GM21529 (cell line): ENCODE results near the gene HSD11B2.

Source experiments
- ATAC-seq: cut with Tn5 transposase; IDR thresholded peaks from one replicate; pipeline ENCODE4 v1.9.1; 2021; ENCODE audit not compliant: unreplicated experiment

The HSD11B2 gene

GRCh38 chr16:67396159-67397035, 34.5 kb upstream of the HSD11B2 start:
- ATAC-seq = no peak

GRCh38 chr16:67397036-67397801, 33.7 kb upstream of the HSD11B2 start:
- ATAC-seq = no peak

DNA sequence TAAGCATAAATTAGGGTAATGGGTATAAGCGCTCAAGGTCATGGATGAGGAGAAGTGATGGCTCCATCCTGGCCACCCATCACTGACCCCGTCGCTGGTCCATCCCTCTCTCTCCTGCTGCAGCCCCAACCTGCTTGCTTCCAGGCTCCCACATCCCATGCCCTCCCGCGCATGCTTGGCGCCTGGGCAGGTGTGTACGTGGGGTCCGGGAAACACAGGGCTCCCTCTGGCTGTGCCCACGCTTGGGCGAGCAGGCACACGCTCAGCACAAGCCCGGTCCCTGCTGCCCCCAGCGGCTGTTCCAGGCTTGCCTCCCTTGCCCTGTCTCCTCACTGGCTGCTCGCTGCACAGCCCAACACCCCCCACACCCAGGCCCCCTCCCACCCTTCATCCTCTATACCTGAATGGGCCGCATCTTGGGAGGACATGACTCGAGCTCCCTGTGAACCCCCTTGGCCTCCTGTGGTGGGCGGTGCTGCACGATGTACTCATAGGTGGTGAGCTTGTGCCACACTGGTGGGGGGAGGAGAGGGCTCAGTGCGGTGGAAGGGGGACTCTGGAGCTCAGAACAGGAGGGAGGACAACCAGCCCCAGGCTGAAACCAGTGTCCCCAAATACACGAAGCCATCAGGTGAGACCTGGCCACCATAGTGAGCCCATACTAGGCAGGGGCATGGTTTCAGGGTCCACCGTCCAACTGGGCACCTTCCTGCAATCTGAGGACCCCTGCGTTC, 32.9 kb upstream of the HSD11B2 start:
- no peak for ATAC-seq

DNA sequence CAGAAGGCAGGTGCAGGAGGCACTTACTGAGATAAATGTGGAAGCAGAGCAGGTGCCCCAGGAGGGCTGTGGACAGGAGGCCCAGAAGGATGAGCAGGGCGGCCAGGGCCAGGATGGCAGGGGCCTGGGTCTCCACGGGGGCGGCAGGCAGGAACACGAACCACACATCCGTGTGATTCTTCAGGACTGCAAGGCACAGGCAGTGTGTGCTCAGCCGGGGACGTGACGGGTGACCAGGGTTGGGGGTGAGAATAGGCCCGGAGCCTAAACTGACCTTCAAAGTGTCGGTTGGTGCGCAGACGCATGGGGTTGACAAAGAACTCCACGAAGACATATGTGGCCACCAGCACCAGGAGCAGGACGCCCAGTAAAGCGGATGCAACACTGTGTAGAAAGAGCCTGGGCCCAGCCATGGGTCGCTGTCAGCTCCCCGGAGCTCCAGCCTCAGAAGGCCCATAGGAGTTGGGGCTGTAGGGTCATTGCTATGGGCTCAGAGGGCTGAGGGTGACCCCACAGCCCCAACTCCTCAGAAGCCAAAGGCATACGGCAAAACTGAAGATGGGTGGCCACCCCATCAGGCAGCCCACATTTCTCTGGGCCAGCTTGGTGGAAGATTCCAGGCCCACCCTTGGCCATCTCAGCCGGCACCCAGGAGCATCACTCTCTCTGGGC, 32.2 kb upstream of the HSD11B2 start:
- no peak for ATAC-seq

- ATAC-seq = no peak
Measured at GRCh38 chr16:67399218-67399733, 31.6 kb upstream of the HSD11B2 start.

- ATAC-seq = no peak
Measured at GRCh38 chr16:67399749-67400704, 30.9 kb upstream of the HSD11B2 start.

GRCh38 chr16:67400901-67401300, 30.0 kb upstream of the HSD11B2 start:
- ATAC-seq = no peak

GRCh38 chr16:67403976-67404555, 26.9 kb upstream of the HSD11B2 start:
- no peak for ATAC-seq

DNA sequence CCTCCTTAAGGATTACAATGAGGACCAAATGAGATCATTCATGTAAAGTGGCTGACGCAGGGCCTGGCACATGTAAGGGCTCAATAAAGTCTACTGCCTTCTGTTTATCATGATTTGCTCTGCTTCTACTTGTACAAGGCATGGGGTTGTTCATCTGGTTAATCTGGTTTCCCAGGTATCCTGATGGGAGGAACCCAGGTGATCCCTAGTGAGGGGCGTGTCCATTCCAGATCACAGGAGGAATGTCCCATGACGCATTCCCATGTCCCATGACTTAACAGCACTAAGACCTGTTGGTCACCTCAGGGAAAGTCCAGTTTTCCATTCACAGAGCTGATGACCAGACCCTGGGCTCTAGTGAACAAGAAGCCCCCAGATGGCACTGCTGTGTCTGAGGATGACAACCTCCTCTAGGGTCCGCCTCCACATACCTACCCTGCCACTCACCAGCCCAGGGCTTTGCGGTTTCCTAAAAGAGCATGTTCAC, 26.1 kb upstream of the HSD11B2 start:
- ATAC-seq = no peak

GRCh38 chr16:67405336-67405735, 25.6 kb upstream of the HSD11B2 start:
- ATAC-seq = no peak

GRCh38 chr16:67406111-67406971, 24.6 kb upstream of the HSD11B2 start:
- ATAC-seq = no peak

DNA sequence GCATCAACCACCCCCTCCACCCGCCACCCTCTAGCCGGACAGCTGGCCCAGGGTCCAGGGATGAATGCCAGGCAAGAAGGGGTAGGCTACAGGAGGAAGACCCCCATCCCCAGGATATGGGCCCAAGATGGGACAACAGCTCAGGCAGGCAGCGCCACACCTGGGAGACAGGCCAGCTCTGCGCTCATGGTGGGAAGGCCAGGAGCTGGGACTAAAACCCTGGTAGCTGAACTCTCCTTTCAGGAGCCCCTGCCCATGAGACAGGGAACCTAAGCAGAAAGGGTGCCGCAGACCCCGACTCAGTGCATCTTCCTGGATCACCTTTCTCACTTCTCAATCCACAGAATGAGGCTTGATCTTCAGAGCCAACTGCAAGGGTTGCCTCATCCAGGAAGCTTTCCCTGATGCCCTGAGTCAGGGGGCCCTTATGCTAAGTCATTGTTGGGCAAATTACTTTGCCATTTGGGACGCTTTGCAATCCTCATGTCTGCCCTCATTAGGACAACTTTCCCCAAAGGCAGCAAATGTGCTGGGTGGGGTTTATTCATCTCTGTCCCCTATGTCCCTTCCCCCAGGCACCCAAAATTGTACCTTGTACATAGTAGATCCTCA, 23.6 kb upstream of the HSD11B2 start:
- ATAC-seq = no peak

- ATAC-seq = no peak
Measured at GRCh38 chr16:67407788-67408452, 23.0 kb upstream of the HSD11B2 start.

DNA sequence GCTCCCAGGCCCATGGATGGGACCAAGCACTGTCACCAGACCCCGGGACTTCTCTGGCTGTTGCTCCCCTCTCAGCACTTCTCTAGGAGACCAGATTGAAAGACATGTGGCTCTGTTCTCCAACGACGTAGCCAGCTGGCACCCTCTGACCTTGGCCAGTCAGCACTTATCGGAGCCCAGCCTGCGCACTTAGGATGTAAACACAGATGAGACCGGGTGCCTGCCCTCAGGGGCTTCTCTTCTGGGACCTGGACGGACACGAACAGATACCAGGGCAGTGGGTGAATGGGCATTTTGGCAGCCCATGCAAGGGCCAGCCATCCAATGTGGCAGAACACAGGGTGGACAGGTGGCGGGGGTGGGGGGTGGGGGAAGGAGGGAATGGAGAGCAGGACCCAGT, 21.3 kb upstream of the HSD11B2 start:
- ATAC-seq = no peak

DNA sequence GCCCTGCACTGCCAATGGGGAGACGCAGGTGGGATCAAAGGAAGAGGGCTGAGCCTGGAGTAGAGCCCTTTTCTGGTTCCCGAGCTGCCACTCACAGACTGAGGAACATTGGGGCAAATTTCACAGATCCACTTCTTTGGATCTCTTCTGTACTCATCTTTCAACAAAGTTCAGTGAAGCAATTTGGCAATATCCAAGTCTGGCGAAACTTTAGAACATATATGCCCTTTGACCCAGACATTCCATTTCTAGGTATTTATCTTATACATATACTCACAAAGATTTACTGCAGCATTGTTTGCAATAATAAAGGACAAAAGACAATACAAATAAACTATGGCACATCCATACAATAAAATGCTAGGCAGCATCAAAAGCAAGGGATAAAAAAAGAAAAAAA, 19.6 kb upstream of the HSD11B2 start:
- no peak for ATAC-seq

DNA sequence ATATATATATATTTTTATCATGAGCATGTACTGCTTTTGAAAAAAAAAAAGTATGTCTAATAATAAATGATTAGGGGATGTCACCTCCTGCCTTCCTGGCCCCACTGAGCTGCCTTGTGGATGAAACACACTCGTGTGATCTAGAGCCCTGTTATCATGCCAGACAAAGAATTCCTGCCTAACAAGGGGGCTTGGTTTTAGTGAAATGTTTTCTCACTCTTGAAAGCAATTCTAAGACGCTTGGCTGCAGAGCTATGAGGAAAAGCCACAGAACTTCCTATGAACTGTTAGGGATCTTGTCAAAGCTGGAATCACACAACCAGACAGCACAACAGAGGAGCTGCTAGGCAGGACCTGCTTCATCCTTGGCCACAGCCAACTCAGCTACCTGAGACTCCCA, 18.6 kb upstream of the HSD11B2 start:
- no peak for ATAC-seq
